Neuronal stem cell (in vitro differentiated cells): ENCODE data around the gene ADAMTS14.

Experiments
- DNase-seq: peaks from one replicate; pipeline ENCODE4 v3.0.0-alpha.2; 2013; ENCODE audit warnings: low spot score
- H2AFZ ChIP-seq: one replicate; pipeline ENCODE4 v1.6.1; 2013; ENCODE audit warnings: mild to moderate bottlenecking, low read length, inconsistent platforms
- H2AK5ac ChIP-seq: 2 replicates; pipeline ENCODE4 v1.6.1; 2013; ENCODE audit warnings: low read depth, mild to moderate bottlenecking, inconsistent platforms, low read length, moderate library complexity, mixed read lengths
- H2BK120ac ChIP-seq: 2 replicates; pipeline ENCODE4 v1.6.1; 2013; ENCODE audit warnings: low read depth, mild to moderate bottlenecking, inconsistent platforms, low read length, moderate library complexity, mixed read lengths
- H2BK12ac ChIP-seq: one replicate; pipeline ENCODE4 v1.6.1; 2013; ENCODE audit warnings: low read length, inconsistent platforms
- H2BK15ac ChIP-seq: 2 replicates; pipeline ENCODE4 v1.6.1; 2013; ENCODE audit warnings: mild to moderate bottlenecking, low read length, inconsistent platforms, mixed read lengths
- H2BK5ac ChIP-seq: one replicate; pipeline ENCODE4 v1.6.1; 2013; ENCODE audit warnings: inconsistent platforms, mild to moderate bottlenecking, low read length, moderate library complexity
- H3K14ac ChIP-seq: one replicate; pipeline ENCODE4 v1.6.1; 2013; ENCODE audit warnings: low read length, inconsistent platforms
- H3K18ac ChIP-seq: 2 replicates; pipeline ENCODE4 v1.6.1; 2013; ENCODE audit warnings: low read length, inconsistent platforms
- H3K23ac ChIP-seq: 2 replicates; pipeline ENCODE4 v1.6.1; 2013; ENCODE audit warnings: low read depth, mild to moderate bottlenecking, mixed read lengths, low read length, inconsistent platforms; ENCODE audit not compliant: poor library complexity
- H3K27ac ChIP-seq: replicated peaks from 3 replicates; pipeline ENCODE4 v1.5.1; 2013; ENCODE audit warnings: low read length, inconsistent platforms
- H3K27me3 ChIP-seq, 3 experiments: 2 replicates each; pipeline ENCODE4 v1.6.1; 2013; ENCODE audit warnings: low read length in 3 of 3, mild to moderate bottlenecking in 2 of 3, inconsistent platforms in 1 of 3, low read depth in 1 of 3, mixed read lengths in 1 of 3, moderate library complexity in 1 of 3; ENCODE audit not compliant: control insufficient read depth in 3 of 3, insufficient read depth in 3 of 3
- H3K36me3 ChIP-seq, 2 donors: replicated peaks in 1 of 2; 2 replicates each; pipeline ENCODE4 v1.6.1; 2013; ENCODE audit warnings: low read length in 2 of 2; ENCODE audit not compliant: control insufficient read depth in 2 of 2, insufficient read depth in 2 of 2
- H3K4ac ChIP-seq: 2 replicates; pipeline ENCODE4 v1.6.1; 2013; ENCODE audit warnings: inconsistent platforms, mild to moderate bottlenecking, low read length, moderate library complexity
- H3K4me1 ChIP-seq, 2 donors: 1 replicate in 1 of 2; 2 replicates in 1 of 2; pipeline ENCODE4 v1.6.1; 2013; ENCODE audit warnings: low read length in 2 of 2, low read depth in 1 of 2; ENCODE audit not compliant: control insufficient read depth in 2 of 2, insufficient read depth in 1 of 2
- H3K4me2 ChIP-seq: one replicate; pipeline ENCODE4 v1.6.1; 2013; ENCODE audit warnings: mild to moderate bottlenecking, low read length, inconsistent platforms; ENCODE audit not compliant: insufficient read depth, poor library complexity, severe bottlenecking
- H3K4me3 ChIP-seq, 2 donors: 2 replicates each; pipeline ENCODE4 v1.5.1; 2013; ENCODE audit warnings: low read length in 2 of 2, mild to moderate bottlenecking in 2 of 2, inconsistent platforms in 1 of 2, moderate library complexity in 1 of 2
- H3K79me1 ChIP-seq: one replicate; pipeline ENCODE4 v1.6.1; 2013; ENCODE audit warnings: low read depth, mild to moderate bottlenecking, inconsistent platforms, low read length, moderate library complexity
- H3K9ac ChIP-seq: one replicate; pipeline ENCODE4 v1.6.1; 2013; ENCODE audit warnings: mild to moderate bottlenecking, low read depth, low read length, inconsistent platforms; ENCODE audit not compliant: poor library complexity
- H3K9me3 ChIP-seq, 2 donors: replicated peaks in 1 of 2; 2 replicates each; pipeline versions ENCODE3 to v1.6.1; 2013; ENCODE audit warnings: low read length in 2 of 2, mild to moderate bottlenecking in 2 of 2, inconsistent platforms in 1 of 2, low read depth in 1 of 2, mixed read lengths in 1 of 2, moderate library complexity in 1 of 2; ENCODE audit not compliant: control insufficient read depth in 2 of 2, insufficient read depth in 1 of 2
- H4K8ac ChIP-seq: one replicate; pipeline ENCODE4 v1.6.1; 2013; ENCODE audit warnings: low read depth, mild to moderate bottlenecking, inconsistent platforms, low read length, moderate library complexity
- H4K91ac ChIP-seq: one replicate; pipeline ENCODE4 v1.6.1; 2013; ENCODE audit warnings: low read length, low read depth, mild to moderate bottlenecking, inconsistent platforms; ENCODE audit not compliant: poor library complexity
- WGBS, 2 donors: extraction: QIAGEN DNeasy Blood & Tissue Kit; methylation state at CpG; one replicate each; pipeline ENCODE4 v1.1.7; 2013; ENCODE audit warnings: missing lambda C conversion rate in 2 of 2, mixed read lengths in 1 of 2; ENCODE audit not compliant: insufficient read length in 2 of 2, insufficient replicate concordance in 1 of 2; ENCODE audit errors: extremely low coverage in 2 of 2; 5-methylcytosine and 5-hydroxymethylcytosine counted together

ADAMTS14 gene

GRCh38 chr10:70729763-70730357 is 57.6 kb downstream of the ADAMTS14 start:
- H2BK5ac ChIP-seq: no peak overlapping the region
- WGBS, 2 donors: no CpG with 5 or more reads among the region's 16 CpGs
- H3K4me1 ChIP-seq: no peaks in the 10 kb centered on the region
- H3K18ac ChIP-seq: peak overlapping the region; percentile 59
- H3K9me3 ChIP-seq: peaks cover 0 to 1% of the 10 kb centered on the region in 2 donors
- H2BK12ac ChIP-seq: no peak overlapping the region
- DNase-seq: no peak
- H2AFZ ChIP-seq: no peak overlapping the region
- no peak overlapping the region for H3K27ac ChIP-seq
- H3K79me1 ChIP-seq: no peaks in the 10 kb centered on the region
- no peaks in the 10 kb centered on the region for H3K36me3 ChIP-seq
- peak overlapping the region; percentile 40 for H3K14ac ChIP-seq
- no peak overlapping the region for H4K8ac ChIP-seq
- H3K4ac ChIP-seq: no peak overlapping the region
- H3K4me3 ChIP-seq: no peak overlapping the region
- H2BK15ac ChIP-seq: peak overlapping the region; percentile 46
- no peak overlapping the region for H3K4me2 ChIP-seq
- peak overlapping the region; percentile 72 for H2AK5ac ChIP-seq
- peak overlapping the region; percentile 44 for H3K23ac ChIP-seq
- no peak overlapping the region for H4K91ac ChIP-seq
- H3K9ac ChIP-seq: peak overlapping the region; percentile 26
- no peak overlapping the region for H2BK120ac ChIP-seq
- peaks cover 0 to 8% (median 0%) of the 10 kb centered on the region in 3 experiments for H3K27me3 ChIP-seq

GRCh38 chr10:70730955-70731354 is 58.6 kb downstream of the ADAMTS14 start:
- Histone ChIP-seq H3K79me1 (no peaks in the 10 kb centered on the region), H2BK5ac (no peak overlapping the region), H2AK5ac (no peak overlapping the region), H4K91ac (peak overlapping the region; percentile 81), H3K4me1 (peaks cover 0 to 1% of the 10 kb centered on the region in 2 donors), H2BK120ac (no peak overlapping the region), H3K36me3 (no peaks in the 10 kb centered on the region), H3K27ac (no peak overlapping the region), H3K4me2 (no peak overlapping the region), H3K9ac (no peak overlapping the region), H2BK12ac (no peak overlapping the region), H4K8ac (no peak overlapping the region), H2BK15ac (no peak overlapping the region), H3K18ac (no peak overlapping the region), H3K4ac (no peak overlapping the region), H2AFZ (no peak overlapping the region), H3K23ac (no peak overlapping the region), H3K9me3 (peaks cover 0 to 1% of the 10 kb centered on the region in 2 donors), H3K27me3 (peaks cover 0 to 8% (median 0%) of the 10 kb centered on the region in 3 experiments), H3K4me3 (no peak overlapping the region), H3K14ac (peak overlapping the region; percentile 43)
- DNase-seq: no peak
- WGBS, 2 donors: no CpG with 5 or more reads among the region's 2 CpGs

- Histone ChIP-seq H3K27ac (no peak overlapping the region), H2BK15ac (no peak overlapping the region), H4K91ac (no peak overlapping the region), H2BK120ac (no peak overlapping the region), H3K9me3 (peaks cover 0 to 1% of the 10 kb centered on the region in 2 donors), H3K4me1 (peaks cover 2 to 11% of the 10 kb centered on the region in 2 donors), H3K4me2 (no peak overlapping the region), H2BK12ac (no peak overlapping the region), H2AK5ac (no peak overlapping the region), H3K9ac (no peak overlapping the region), H3K36me3 (no peaks in the 10 kb centered on the region), H2BK5ac (no peak overlapping the region), H3K4me3 (no peak overlapping the region), H3K23ac (no peak overlapping the region), H3K18ac (no peak overlapping the region), H3K14ac (no peak overlapping the region), H3K79me1 (no peaks in the 10 kb centered on the region), H3K27me3 (peaks cover 0 to 8% (median 0%) of the 10 kb centered on the region in 3 experiments), H4K8ac (no peak overlapping the region), H2AFZ (no peak overlapping the region), H3K4ac (no peak overlapping the region)
- no peak for DNase-seq
- WGBS, 2 donors: no CpG with 5 or more reads among the region's 4 CpGs
Observed at GRCh38 chr10:70732569-70732968, 60.3 kb downstream of the ADAMTS14 start.

DNA sequence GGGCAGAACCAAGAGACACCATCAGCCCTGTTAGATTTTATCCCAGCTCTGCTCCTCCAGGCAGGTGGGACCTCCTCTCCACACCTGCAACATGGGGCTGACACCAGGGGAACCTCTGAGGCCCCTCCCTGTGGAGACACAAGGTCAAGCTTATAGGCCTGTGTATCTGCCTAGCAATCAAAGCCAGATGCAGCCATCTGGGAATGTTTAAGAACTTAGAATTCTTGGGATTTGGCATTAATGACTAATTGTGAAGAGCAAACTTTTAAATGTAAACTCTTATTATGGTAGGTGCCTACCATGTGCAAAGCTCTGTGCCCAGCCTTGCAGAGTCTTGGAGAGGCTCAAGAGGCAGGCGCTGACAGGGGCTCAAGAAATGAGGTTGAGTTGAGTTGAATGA is 60.7 kb downstream of the ADAMTS14 start:
- Histone ChIP-seq H3K9ac (no peak overlapping the region), H3K27me3 (peaks cover 0 to 8% (median 0%) of the 10 kb centered on the region in 3 experiments), H2AFZ (no peak overlapping the region), H3K36me3 (no peaks in the 10 kb centered on the region), H3K4ac (no peak overlapping the region), H3K4me3 (no peak overlapping the region), H3K4me1 (peaks cover 2 to 11% of the 10 kb centered on the region in 2 donors), H3K14ac (no peak overlapping the region), H3K79me1 (no peaks in the 10 kb centered on the region), H3K18ac (no peak overlapping the region), H2BK5ac (no peak overlapping the region), H2BK15ac (no peak overlapping the region), H4K91ac (no peak overlapping the region), H3K23ac (no peak overlapping the region), H3K4me2 (no peak overlapping the region), H2BK12ac (no peak overlapping the region), H2BK120ac (no peak overlapping the region), H4K8ac (no peak overlapping the region), H3K27ac (no peak overlapping the region), H3K9me3 (peaks cover 0 to 1% of the 10 kb centered on the region in 2 donors), H2AK5ac (no peak overlapping the region)
- no CpG with 5 or more reads among the region's 1 CpG for WGBS, 2 donors
- DNase-seq: no peak
